ENCODE data around the gene POLA2.
"Not testable (repeated sequence)": the region's sequence is repeated elsewhere in the genome, so short reads cannot be mapped to it uniquely, and the experiment has no call there.

The POLA2 gene
- 3.3 to 8.7 (median 5.5) reads per million in 18 experiments for total RNA-seq

- DNase-seq, result peak; percentile 98 to 99
Observed at GRCh38 chr11:65261591-65262380, at the start of gene POLA2. Gene POLA2 (plus strand): TSS chr11:65261962. CDS start chr11:65262293, 331 bp downstream.

- DNase-seq, result no peak
Observed at GRCh38 chr11:65212226-65212801, 49.4 kb upstream of the POLA2 start.

DNA sequence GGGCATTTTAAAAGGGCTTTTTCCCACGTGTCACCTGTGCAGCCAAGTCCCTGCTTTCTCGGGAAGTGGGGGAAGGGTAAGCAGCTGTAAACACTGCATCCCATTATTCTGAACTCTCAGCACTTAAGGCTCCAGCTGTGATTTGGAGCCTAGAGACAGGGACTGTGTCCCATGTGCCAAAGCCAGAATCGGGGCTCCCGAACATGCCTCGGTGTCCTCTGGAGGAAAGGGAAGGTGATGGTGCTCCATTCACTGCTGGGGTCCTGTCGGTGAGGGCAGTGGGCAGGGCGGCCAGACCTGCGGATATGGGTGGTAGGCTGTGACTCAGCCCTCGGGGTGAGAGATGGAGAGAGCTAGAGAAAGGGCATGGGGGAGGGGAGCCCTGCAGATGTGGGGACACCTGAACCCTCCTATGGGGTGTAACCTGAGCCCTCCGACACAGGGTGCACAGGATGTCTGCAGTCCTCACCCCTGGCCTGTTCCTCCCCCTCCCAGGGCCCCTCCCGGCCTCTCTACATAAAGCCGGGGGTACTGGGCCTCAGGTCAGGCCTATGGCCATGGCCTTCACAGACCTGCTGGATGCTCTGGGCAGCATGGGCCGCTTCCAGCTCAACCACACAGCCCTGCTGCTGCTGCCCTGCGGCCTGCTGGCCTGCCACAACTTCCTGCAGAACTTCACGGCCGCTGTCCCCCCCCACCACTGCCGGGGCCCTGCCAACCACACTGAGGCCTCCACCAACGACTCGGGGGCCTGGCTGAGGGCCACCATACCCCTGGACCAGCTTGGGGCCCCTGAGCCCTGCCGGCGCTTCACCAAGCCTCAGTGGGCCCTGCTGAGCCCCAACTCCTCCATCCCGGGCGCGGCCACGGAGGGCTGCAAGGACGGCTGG is 48.2 kb upstream of the POLA2 start:
- peak in 1 of 2 donors; percentile 25 for DNase-seq

DNA sequence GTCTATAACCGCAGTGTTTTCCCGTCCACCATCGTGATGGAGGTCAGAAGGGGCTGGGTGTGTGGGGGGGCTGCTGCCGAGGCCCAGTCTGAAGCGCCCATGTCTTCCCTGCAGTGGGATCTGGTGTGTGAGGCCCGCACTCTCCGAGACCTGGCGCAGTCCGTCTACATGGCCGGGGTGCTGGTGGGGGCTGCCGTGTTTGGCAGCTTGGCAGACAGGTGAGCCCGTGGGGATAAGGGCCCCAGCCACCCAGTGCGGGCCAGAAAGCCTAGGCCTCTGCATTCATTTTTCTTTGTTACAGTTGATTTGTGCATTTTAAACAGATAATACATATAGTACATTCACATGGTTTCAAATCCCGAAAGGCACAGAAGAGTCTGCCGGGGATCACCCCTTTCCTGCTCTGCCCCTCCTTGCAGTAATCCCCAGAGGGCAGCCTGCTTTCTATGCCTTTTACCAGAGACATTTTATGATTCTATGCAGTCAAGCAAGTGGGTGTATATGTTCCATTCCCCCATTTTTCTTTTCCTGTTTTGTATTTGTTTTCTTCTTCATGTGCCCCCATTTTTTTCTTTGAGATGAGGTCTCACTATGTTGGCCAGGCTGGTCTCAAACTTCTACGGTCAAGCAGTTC is 47.4 kb upstream of the POLA2 start:
- no peak for DNase-seq

GRCh38 chr11:65215441-65216076 is 46.2 kb upstream of the POLA2 start:
- DNase-seq, result peak in 1 of 2 donors; percentile 12

- DNase-seq, result no peak
Observed at GRCh38 chr11:65216830-65217229, 44.9 kb upstream of the POLA2 start.

DNA sequence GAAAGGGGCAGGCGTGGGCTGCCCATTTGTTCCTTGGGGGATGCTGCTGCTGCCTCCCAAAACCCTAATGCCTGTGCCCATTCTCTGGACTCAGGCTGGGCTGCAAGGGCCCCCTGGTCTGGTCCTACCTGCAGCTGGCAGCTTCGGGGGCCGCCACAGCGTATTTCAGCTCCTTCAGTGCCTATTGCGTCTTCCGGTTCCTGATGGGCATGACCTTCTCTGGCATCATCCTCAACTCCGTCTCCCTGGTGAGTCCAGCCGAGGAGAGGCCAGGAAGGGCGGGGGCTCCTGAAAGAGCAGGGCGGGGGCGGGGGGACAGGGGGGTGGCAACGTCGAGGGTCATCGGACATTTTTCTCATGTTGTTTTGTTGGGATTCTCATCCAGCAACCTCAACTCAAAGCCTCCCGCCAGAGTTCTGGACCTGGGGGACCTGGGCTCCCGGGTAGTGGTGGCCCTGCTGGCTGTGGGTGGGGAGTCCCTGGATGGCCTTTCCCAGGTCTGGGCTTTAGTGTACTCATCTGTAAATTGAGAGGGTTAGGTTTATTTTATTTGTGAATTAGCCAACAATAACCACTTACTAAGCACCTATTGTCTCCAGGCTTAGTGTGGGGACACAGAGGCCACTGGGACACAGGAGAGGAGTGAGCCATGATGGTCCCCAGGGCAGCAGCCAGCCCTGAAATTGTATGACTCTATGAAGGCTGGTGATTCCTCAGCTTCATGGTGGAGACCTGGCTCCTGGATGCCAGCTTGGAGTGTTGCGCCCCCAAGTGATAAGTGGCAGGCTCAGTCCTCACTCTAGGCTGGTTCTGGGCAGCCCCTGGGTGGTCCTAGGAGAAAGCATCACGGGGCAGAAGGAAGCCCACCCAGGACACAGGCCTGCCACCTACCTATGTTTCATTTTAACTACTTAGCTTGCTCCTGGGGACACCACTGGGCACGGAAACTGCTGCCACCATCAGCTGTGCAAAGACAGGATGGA is 44.0 kb upstream of the POLA2 start:
- no peak for DNase-seq

DNA sequence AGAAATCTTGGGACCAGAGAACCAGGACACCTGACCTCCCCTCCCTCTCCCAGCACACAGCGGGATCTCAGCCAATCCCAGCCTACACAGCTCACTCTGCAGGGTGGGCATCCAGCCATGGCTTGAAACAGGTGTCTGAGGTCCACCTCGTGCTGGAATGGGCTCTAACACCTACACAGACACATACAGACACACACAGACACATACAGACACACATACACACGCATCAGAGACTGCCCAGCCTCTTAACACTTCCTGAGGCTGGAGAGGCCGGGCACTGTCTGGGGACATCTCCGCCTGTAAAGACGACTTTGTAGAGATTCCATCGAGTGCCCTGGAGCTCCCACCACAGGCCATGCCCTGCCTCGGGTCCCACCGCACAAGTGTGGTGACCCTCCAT is 43.3 kb upstream of the POLA2 start:
- no peak for DNase-seq

DNA sequence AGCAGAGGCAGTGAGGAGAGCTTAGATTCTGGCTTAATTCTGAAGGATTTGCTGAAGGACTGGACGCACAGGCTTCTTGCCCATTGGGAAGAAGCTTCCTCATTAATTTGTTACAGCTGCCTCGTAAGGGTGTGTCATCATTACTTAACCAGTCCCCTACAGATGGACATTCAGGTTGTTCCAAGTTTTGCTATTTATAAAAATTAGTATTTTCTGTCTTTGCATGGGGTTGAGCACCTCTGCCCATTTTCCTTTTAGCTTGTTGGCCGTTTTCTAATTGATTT is 41.9 kb upstream of the POLA2 start:
- peak; percentile 56 to 62 for DNase-seq

GRCh38 chr11:65221026-65221425 is 40.7 kb upstream of the POLA2 start:
- DNase-seq, result no peak

DNA sequence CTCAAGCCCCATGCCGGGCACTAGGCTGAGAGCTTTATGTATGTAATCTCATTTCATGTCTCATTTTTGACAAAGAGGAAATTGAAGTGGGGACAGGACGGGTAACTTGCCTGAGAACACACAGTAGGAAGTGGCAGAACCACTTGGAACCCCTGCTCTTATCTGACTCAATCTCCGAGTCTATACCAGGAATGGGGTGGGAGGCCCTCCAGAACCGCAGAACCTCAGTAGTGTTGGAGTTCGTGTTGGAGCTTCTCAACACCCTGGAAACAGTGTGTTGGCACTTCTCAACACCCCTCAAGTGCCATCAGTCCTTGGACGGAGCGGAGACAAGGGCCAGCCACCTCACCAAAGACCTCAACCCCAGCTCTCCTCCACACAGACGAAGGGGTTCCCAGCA is 38.8 kb upstream of the POLA2 start:
- peak; percentile 57 to 68 for DNase-seq

DNA sequence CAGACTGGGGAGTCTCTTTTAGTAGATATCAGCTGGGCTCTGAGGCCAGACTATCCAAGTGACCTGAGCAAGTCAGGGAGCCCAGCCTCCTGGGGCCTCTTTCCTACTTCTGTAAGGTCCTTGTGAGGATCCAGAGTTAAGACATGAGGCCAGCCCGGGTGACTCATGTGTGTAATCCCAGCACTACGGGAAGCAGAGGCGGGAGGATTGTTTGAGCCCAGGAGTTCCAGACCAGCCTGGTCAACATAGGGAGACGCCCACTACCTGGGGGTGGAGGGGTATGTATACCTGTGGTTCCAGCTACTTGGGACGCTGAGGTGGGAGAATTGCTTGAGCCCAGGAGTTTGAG is 36.9 kb upstream of the POLA2 start:
- DNase-seq, result peak; percentile 52 to 84

DNA sequence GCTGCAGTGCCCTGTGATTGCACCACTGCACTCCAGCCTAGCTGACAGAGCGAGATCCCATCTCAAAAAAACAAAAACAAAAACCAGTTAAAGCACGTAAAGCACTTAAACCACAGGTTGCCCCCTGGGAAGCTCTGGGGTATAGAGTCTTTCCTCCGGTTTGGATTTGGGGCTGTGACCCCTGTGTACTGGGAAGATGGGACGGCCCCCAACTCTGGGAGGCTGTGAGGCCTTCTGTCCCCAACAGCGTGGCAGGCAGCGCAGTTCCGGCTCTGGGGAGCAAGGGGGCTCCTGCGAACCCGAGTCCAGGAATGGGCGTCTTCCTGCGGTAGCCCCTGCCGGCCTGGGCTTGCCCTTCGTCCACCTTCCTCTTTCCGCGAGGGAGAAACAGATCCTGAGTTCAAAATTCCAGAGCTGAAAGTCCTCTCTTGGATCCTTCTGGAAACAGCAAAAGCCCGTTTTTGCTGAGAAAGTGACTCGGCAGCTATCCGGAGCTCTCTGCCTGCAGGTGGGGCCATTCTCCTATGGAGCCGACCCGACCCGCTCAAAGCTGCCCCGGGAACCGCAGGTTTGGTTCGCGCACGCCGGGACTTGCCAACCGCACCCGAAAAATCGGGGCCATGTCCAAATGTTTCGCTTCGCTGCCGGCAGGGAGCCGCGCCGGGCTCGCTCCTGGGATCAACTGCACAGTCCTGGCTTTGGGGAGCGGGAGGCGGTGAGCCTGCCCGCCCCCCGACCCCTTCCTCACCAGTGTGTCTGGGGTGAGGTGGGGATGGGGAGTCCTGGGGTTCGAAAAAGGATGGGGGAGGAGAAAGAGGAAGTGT is 36.3 kb upstream of the POLA2 start:
- peak; percentile 23 to 42 for DNase-seq

DNA sequence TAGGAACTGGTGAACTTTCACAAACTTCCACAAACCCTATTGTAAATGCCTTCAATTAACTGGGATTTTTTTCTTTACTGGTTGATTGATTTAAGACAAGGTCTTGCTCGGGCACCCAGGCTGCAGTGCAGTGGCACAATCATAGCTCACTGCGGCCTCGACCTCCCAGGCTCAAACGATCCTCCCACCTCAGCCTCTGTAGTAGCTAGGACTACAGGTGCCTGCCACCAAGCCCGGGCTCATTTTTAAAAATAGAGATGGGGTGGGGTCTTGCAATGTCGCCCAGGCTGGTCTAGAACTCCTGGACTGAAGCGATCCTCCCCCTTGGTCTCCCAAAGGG is 35.7 kb upstream of the POLA2 start:
- no peak for DNase-seq

DNA sequence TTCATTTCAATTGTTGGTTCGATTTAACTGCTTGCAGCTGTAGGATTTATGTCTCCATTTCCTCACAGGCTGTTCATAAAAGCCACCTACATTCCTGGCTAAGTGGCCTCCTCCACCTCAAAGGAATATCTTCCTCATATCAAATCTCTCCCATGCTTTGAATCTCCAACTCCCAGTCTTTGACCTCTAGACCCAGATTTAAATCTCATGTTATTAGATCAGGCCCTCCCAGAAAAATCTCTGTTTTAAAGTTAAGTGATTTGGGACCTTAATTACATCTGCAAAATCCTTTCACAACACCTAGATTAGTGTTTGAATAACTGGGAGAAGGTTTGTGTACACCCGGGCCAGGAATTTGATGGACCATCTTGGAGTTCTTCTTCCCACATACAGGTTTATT is 33.9 kb upstream of the POLA2 start:
- no peak for DNase-seq

DNA sequence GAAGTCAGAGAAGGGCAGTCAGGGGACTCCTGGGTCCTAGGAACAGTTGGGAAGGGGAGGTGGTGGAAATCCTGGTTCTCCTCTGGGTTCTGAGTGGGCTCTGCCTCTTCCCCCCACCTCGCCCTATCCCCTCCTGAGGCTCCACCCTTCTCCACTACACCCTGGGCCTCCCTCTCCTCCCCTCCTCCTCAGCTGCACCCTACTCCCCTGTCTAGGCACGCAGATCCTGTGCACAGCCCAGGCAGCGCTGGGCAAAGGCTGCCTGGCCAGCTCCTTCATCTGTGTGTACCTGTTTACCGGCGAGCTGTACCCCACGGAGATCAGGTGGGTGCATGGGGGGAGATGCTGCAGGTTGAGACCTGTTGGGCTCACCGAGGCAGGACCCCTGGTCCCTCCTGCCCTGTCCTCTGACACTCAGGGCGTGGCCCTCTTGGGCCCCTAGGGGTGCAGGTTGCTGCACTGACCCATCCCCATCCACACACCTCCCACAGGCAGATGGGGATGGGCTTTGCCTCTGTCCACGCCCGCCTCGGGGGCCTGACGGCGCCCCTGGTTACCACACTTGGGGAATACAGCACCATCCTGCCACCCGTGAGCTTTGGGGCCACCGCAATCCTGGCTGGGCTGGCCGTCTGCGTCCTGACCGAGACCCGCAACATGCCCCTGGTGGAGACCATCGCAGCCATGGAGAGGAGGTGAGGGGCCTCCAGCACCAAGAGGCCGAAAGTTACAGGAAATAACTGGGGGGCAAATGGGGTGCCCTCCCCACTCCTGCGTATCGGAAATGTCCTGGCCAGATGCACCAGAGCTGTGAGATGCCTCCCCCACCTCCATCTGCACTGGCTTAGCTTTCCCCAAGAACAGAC is 25.3 kb upstream of the POLA2 start:
- DNase-seq, result no peak

DNA sequence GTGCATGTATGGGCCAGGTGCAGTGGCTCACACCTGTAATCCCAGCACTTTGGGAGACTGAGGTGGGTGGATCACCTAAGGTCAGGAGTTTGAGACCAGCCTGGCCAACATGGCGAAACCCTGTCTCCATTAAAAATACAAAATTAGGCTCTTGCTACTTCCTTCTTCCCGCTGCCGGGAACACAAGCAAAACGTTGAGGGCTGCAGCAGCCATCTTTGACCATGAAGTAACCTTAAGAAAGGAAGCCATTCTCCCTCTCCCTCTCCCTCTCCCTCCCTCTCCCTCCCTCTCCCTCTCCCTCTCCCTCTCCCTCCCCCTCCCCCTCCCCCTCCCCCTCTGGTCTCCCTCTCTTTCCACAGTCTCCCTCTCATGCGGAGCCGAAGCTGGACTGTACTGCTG is 23.5 kb upstream of the POLA2 start:
- not testable (repeated sequence) for DNase-seq

DNA sequence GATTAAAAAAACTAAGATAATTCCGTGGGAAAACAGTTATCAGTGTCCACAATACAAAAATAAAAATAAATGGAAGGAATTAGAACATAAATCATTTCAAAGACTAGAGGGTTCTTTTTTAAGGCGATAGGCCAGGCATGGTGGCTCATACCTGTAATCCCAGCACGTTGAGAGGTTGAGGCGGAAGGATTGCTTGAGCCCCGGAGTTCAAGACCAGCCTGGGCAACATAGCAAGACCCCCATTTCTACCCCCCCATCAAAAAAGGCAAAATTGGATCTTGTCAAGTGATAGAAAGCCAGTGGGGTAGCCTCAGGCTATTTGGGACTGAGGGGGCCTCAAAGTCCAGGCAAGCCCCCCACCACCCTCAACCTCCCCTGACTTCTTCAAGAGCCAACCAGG is 20.6 kb upstream of the POLA2 start:
- DNase-seq, result no peak

DNA sequence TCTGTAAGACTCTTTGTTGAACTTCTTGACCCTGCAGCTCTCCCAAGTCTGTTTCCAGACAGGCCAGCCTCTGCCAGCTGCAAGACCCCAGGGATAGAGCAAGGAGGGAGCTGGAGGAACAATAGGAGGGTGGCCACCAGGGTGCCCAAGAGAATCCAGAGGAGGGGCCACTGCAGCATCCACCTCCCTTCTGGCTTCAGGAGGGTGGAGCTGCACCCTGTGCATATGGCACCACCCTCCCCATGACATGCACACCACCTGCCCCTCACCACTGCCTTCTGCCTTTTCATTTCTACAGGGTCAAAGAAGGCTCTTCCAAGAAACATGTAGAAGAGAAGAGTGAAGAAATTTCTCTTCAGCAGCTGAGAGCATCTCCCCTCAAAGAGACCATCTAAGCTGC is 20.1 kb upstream of the POLA2 start:
- no peak for DNase-seq

DNA sequence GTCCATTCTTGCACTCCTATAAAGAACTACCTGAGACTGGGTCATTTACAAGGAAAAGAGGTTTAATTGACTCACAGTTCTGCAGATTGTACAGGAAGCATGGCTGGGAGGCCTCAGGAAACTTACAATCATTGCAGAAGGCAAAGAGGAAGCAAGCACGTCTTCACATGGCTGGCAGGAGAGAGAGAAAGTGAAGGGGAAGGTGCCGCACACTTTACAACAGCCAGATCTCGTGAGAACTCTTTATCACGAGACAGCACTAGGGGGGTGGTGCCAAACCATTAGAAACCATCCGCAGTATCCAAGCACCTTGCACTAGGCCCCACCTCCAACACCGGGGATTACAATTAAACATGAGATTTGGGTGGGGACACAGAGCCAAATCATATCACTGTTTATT is 19.4 kb upstream of the POLA2 start:
- no peak for DNase-seq
